Breast epithelium (tissue), 4 donors: ENCODE data around the gene OR4B1. TPM values are rescaled to one million over a fixed set of nuclear protein-coding genes. Genes with fewer than 3 reads are reported as not detected.
A peak's percentile ranks its signal among the peaks of the same experiment; 100 is the strongest.

Experiments used
- DNase-seq, 2 donors: peaks; one replicate each; pipeline ENCODE4 v3.0.0-alpha.2; 2019; ENCODE audit warnings: low spot score in 2 of 2
- H3K27ac ChIP-seq, 2 donors: fragments of 200-600 bp; sonication (generic) in 1 of 2; one replicate each; pipeline ENCODE4 v1.5.1; 2016 to 2019; ENCODE audit warnings: mild to moderate bottlenecking in 1 of 2
- H3K27me3 ChIP-seq, 2 donors: fragments of 200-600 bp; sonication (generic) in 1 of 2; one replicate each; pipeline versions ENCODE4 v1.5.1 to v1.6.0; 2017 to 2019; ENCODE audit warnings: control low read depth in 1 of 2, mild to moderate bottlenecking in 1 of 2
- H3K36me3 ChIP-seq: fragments of 200-600 bp; one replicate; pipeline ENCODE4 v1.5.1; 2019
- H3K4me1 ChIP-seq, 2 donors: fragments of 200-600 bp; sonication (generic); one replicate each; pipeline ENCODE4 v1.5.1; 2016 to 2019; ENCODE audit warnings: control low read depth in 1 of 2
- H3K4me3 ChIP-seq, 3 donors: fragments of 200-600 bp; sonication (generic); 1 replicate in 2 of 3; 2 replicates in 1 of 3; pipeline ENCODE4 v1.5.1; 2016 to 2019; ENCODE audit warnings: mild to moderate bottlenecking in 3 of 3, moderate library complexity in 2 of 3
- H3K9me3 ChIP-seq, 2 donors: fragments of 200-600 bp; sonication (generic) in 1 of 2; one replicate each; pipeline ENCODE4 v1.5.1; 2016 to 2019; ENCODE audit warnings: control low read depth in 1 of 2
- POLR2A ChIP-seq: fragments of 450-650 bp; IDR thresholded peaks from one replicate; pipeline ENCODE4 v1.6.1; 2016; ENCODE audit warnings: antibody characterized with exemption, mild to moderate bottlenecking, moderate library complexity
- POLR2AphosphoS5 ChIP-seq, 3 donors: sonication (generic); formaldehyde crosslinking; IDR thresholded peaks; one replicate each; pipeline ENCODE4 v1.6.1; 2017; ENCODE audit warnings: antibody characterized with exemption in 3 of 3
- intact Hi-C: fragments of 100-400 bp; cut with DNase I; formaldehyde crosslinking; loops from one replicate; pipeline ENCODE4 v1.15.1; 2023; ENCODE audit warnings: low total_unique reads
- total RNA-seq, 3 donors: library from RNA; depleted of rRNA; stranded (reverse); fragments of >200 nt; gene quantifications; one replicate each; pipeline ENCODE4 v1.1.0, GENCODE V29; 2016
- TF ChIP-seq, protein P1 (sequence below), 3 donors: fragments of 450-650 bp; IDR thresholded peaks; one replicate each; pipeline ENCODE4 v1.5.1; 2016 to 2017; ENCODE audit warnings: antibody characterized with exemption in 3 of 3, mild to moderate bottlenecking in 3 of 3, moderate library complexity in 3 of 3

OR4B1 gene
- not detected for total RNA-seq

DNA sequence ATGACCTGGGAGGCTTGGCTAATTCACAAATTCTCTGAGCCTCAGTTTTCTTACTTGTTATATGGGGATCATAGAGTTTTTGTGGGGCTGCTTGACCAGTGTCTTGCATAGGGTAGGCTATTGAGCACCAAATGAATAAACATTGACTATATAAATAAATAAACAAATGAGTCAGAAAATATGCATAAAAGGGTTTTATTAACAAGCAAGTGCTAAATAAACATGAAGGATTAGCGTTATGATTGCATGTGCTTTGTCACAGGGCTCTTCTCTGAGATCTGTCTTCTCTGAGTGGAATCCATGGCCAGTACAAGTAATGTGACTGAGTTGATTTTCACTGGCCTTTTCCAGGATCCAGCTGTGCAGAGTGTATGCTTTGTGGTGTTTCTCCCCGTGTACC, at the start of gene OR4B1:
TSS of gene OR4B1 (plus strand) at position 301 of the 400 bp plus-strand sequence. CDS start at position 301, 0 bp downstream.
- H3K27me3 ChIP-seq, result no peaks in the 10 kb centered on the region
- no peak within 1 kb of the TSS for H3K27ac ChIP-seq
- no peaks in the 10 kb centered on the region for H3K36me3 ChIP-seq
- H3K4me3 ChIP-seq, result no peak within 1 kb of the TSS
- H3K4me1 ChIP-seq, result no peaks in the 10 kb centered on the region
- intact Hi-C loops, result no loop called here
- no peak for DNase-seq
- TF ChIP-seq POLR2A, result no peak
- TF ChIP-seq POLR2AphosphoS5 (IDR thresholded peaks at IDR 0.05), result no peak
- TF ChIP-seq, protein P1, sequence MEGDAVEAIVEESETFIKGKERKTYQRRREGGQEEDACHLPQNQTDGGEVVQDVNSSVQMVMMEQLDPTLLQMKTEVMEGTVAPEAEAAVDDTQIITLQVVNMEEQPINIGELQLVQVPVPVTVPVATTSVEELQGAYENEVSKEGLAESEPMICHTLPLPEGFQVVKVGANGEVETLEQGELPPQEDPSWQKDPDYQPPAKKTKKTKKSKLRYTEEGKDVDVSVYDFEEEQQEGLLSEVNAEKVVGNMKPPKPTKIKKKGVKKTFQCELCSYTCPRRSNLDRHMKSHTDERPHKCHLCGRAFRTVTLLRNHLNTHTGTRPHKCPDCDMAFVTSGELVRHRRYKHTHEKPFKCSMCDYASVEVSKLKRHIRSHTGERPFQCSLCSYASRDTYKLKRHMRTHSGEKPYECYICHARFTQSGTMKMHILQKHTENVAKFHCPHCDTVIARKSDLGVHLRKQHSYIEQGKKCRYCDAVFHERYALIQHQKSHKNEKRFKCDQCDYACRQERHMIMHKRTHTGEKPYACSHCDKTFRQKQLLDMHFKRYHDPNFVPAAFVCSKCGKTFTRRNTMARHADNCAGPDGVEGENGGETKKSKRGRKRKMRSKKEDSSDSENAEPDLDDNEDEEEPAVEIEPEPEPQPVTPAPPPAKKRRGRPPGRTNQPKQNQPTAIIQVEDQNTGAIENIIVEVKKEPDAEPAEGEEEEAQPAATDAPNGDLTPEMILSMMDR (IDR thresholded peaks at IDR 0.05), result no peak
- H3K9me3 ChIP-seq, result no peaks in the 10 kb centered on the region

DNA sequence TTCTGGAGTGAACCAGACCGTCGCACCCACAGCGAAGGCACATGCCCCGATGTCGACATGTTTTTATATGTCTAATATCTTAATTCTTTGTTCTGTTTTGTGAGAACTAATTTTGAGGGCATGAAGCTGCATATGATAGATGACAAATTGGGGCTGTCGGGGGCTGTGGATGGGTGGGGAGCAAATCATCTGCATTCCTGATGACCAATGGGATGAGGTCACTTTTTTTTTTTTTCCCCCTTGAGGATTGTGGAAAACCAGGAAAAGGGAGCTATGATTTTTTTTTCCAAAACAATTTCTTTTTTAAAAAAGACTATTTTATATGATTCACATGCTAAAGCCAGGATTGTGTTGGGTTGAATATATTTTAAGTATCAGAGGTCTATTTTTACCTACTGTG, 49.2 kb upstream of the OR4B1 start:
- intact Hi-C loops, result no loop called here
- no peaks in the 10 kb centered on the region for H3K27me3 ChIP-seq
- no peaks in the 10 kb centered on the region for H3K36me3 ChIP-seq
- TF ChIP-seq POLR2A (no peak), POLR2AphosphoS5 (IDR thresholded peaks at IDR 0.05) (no peak)
- H3K9me3 ChIP-seq, result no peaks in the 10 kb centered on the region
- no peak for DNase-seq
- no peaks in the 10 kb centered on the region for H3K4me1 ChIP-seq
- no peak overlapping the region for H3K4me3 ChIP-seq
- no peak overlapping the region for H3K27ac ChIP-seq

DNA sequence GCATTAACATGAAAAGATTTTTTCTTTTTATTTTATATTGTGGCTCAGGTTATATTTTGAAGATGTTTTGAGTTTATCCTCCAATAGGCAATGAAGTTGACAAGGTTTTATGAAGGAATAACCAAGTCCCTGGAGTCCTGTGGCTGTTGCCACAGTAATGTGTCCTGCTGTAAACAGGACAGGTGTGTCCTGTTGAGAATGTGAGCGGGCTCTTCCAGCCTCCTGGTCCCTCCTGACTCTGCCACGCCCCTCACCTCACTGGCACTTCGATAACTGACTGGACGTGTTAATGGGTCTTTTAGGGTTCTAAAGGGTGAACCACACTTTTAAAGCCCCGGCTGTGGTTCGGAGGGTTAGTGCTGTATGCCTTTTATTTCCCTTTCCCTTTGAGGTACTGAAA, 47.8 kb upstream of the OR4B1 start:
- no peaks in the 10 kb centered on the region for H3K4me1 ChIP-seq
- no peak overlapping the region for H3K4me3 ChIP-seq
- no peaks in the 10 kb centered on the region for H3K27me3 ChIP-seq
- H3K27ac ChIP-seq, result no peak overlapping the region
- intact Hi-C loops, result no loop called here
- no peak for TF ChIP-seq POLR2A
- no peak for TF ChIP-seq POLR2AphosphoS5 (IDR thresholded peaks at IDR 0.05)
- TF ChIP-seq, protein P1 (IDR thresholded peaks at IDR 0.05), result no peak
- H3K36me3 ChIP-seq, result no peaks in the 10 kb centered on the region
- no peaks in the 10 kb centered on the region for H3K9me3 ChIP-seq
- no peak for DNase-seq

- intact Hi-C loops, result no loop called here
- no peaks in the 10 kb centered on the region for H3K27me3 ChIP-seq
- no peak overlapping the region for H3K4me3 ChIP-seq
- H3K9me3 ChIP-seq, result no peaks in the 10 kb centered on the region
- no peaks in the 10 kb centered on the region for H3K4me1 ChIP-seq
- TF ChIP-seq, protein P1 (IDR thresholded peaks at IDR 0.05), result no peak
- TF ChIP-seq POLR2AphosphoS5 (IDR thresholded peaks at IDR 0.05) (no peak), POLR2A (no peak)
- H3K36me3 ChIP-seq, result no peaks in the 10 kb centered on the region
- no peak for DNase-seq
- no peak overlapping the region for H3K27ac ChIP-seq
Measured at GRCh38 chr11:48169259-48169658, 47.4 kb upstream of the OR4B1 start.

DNA sequence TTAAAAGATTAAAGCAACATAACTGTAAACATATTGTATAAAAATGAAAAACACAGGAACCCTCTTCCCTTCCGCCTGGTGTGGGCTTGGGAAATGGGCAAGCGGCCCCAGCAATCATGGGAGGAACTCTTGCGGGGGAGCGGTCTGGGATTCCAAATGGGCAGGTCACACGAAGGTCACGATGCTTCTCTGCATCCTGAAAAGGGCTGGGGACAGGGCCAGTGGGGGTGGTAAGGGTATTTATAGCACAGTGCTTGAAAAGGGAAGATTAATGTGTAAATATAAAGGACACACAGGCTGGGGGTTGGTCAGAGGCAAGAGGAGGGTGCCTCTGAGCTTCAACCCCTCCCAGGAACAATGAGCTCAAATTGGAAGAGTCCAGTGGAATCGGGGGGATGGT, 46.9 kb upstream of the OR4B1 start:
- Histone ChIP-seq H3K36me3 (no peaks in the 10 kb centered on the region), H3K4me1 (no peaks in the 10 kb centered on the region), H3K27ac (peak overlapping the region in 1 of 2 donors; percentile 43), H3K27me3 (no peaks in the 10 kb centered on the region), H3K4me3 (peak overlapping the region in 1 of 3 donors; percentile 15), H3K9me3 (no peaks in the 10 kb centered on the region)
- intact Hi-C loops, result no loop called here
- no peak for DNase-seq
- TF ChIP-seq POLR2A (no peak), POLR2AphosphoS5 (IDR thresholded peaks at IDR 0.05) (no peak)
- TF ChIP-seq, protein P1 (IDR thresholded peaks at IDR 0.05), result no peak
